ENCODE measurements around the gene KCNMA1. TPM values are rescaled to one million over a fixed set of nuclear protein-coding genes. Genes with fewer than 3 reads are reported as not detected.

KCNMA1 gene
- total RNA-seq, 1 donor from 2014 or later = 30.1 TPM

- H3K4me1 Mint-ChIP-seq (ENCODE audit: unreplicated experiment) = peaks cover 29% of the 10 kb centered on the region
- TF ChIP-seq, protein P1, sequence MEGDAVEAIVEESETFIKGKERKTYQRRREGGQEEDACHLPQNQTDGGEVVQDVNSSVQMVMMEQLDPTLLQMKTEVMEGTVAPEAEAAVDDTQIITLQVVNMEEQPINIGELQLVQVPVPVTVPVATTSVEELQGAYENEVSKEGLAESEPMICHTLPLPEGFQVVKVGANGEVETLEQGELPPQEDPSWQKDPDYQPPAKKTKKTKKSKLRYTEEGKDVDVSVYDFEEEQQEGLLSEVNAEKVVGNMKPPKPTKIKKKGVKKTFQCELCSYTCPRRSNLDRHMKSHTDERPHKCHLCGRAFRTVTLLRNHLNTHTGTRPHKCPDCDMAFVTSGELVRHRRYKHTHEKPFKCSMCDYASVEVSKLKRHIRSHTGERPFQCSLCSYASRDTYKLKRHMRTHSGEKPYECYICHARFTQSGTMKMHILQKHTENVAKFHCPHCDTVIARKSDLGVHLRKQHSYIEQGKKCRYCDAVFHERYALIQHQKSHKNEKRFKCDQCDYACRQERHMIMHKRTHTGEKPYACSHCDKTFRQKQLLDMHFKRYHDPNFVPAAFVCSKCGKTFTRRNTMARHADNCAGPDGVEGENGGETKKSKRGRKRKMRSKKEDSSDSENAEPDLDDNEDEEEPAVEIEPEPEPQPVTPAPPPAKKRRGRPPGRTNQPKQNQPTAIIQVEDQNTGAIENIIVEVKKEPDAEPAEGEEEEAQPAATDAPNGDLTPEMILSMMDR (conservative IDR thresholded peaks at IDR 0.05) = no peak
These were observed 158.6 kb downstream of the KCNMA1 start for GRCh38 chr10:77478962-77479359.

DNA sequence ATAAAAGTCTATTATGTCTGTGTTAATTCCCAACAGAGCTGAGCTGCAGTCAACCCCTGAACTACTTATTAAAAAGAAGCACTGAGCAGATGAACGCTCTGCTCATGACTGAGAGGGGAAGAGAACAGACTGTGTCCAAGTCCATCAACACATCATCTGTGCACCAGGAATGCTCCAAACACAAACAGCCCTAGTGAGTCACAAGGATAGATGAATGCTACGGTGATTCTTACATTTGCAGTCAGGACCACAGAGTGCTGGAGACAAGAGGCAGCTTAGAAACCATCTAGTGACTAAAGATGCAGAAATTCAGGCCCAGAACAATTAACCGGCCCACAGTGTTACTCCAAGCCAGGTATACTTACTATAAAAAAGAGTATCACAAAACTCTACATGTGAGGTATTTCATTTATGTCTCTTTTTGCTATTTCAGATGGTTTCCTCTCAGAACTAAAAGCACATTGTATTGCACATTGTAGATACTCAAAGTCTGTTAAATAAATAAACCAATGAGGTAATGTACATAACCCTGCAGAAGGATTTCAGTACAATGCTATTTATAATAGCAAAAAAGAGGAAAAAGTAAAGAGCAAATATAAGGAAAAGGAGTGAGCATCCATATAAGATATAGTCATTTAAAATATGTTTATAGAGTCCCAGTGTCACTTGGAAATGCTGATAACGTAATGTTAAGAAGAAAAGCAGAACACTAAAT lies 159.2 kb downstream of the KCNMA1 start:
- H3K4me3 Mint-ChIP-seq = no peak overlapping the region
- peaks cover 3% of the 10 kb centered on the region for H3K27me3 Mint-ChIP-seq
- H3K27ac Mint-ChIP-seq = no peak overlapping the region
- H3K4me1 Mint-ChIP-seq (ENCODE audit: unreplicated experiment) = peaks cover 29% of the 10 kb centered on the region
- no peaks in the 10 kb centered on the region for H3K9me3 Mint-ChIP-seq
- no peak for DNase-seq (ENCODE audit: extremely low spot score, unreplicated experiment)
- no peaks in the 10 kb centered on the region for H3K36me3 Mint-ChIP-seq
- TF ChIP-seq, protein P1 (conservative IDR thresholded peaks at IDR 0.05) = no peak

More at GRCh38 chr10:77478962-77479359, 158.6 kb downstream of the KCNMA1 start:
- Mint-ChIP-seq H3K27me3 (peaks cover 3% of the 10 kb centered on the region), H3K4me3 (no peak overlapping the region), H3K27ac (no peak overlapping the region), H3K36me3 (no peaks in the 10 kb centered on the region), H3K9me3 (no peaks in the 10 kb centered on the region)
- no peak for DNase-seq (ENCODE audit: extremely low spot score, unreplicated experiment)

GRCh38 chr10:77475522-77475921 lies 162.1 kb downstream of the KCNMA1 start:
- Mint-ChIP-seq H3K9me3 (no peaks in the 10 kb centered on the region), H3K27ac (no peak overlapping the region), H3K4me3 (no peak overlapping the region), H3K36me3 (no peaks in the 10 kb centered on the region), H3K27me3 (peaks cover 3% of the 10 kb centered on the region), H3K4me1 (ENCODE audit: unreplicated experiment) (peaks cover 24% of the 10 kb centered on the region)
- TF ChIP-seq, protein P1 (conservative IDR thresholded peaks at IDR 0.05) = no peak
- no peak for DNase-seq (ENCODE audit: extremely low spot score, unreplicated experiment)

GRCh38 chr10:77474939-77475338 lies 162.7 kb downstream of the KCNMA1 start:
- Mint-ChIP-seq H3K27ac (no peak overlapping the region), H3K4me1 (ENCODE audit: unreplicated experiment) (peaks cover 19% of the 10 kb centered on the region), H3K27me3 (peaks cover 3% of the 10 kb centered on the region), H3K9me3 (no peaks in the 10 kb centered on the region), H3K36me3 (no peaks in the 10 kb centered on the region), H3K4me3 (no peak overlapping the region)
- TF ChIP-seq, protein P1 (conservative IDR thresholded peaks at IDR 0.05) = no peak
- no peak for DNase-seq (ENCODE audit: extremely low spot score, unreplicated experiment)

DNA sequence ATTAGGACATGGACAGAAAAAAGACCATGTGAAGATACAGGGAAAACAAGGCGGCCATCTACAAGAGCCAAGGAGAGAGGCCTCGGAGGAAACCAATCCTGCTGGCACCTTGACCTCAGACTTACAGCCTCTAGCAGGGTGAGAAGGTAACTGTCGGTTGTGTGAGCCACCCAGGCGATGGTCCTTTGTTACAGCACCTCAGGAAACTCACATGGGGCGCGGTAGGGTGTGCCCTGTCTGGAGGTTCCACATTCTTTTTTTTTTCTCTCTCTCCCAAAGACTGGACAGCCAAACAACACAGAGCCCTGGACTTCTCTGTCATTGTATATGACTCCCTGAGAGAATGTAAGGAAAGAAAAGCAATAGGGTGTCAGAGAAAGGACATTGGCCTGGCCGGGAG lies 163.2 kb downstream of the KCNMA1 start:
- Mint-ChIP-seq H3K4me1 (ENCODE audit: unreplicated experiment) (peaks cover 15% of the 10 kb centered on the region), H3K27me3 (no peaks in the 10 kb centered on the region)
- TF ChIP-seq, protein P1 (conservative IDR thresholded peaks at IDR 0.05) = no peak

More for the DNA sequence above, 163.2 kb downstream of the KCNMA1 start:
- no peaks in the 10 kb centered on the region for H3K36me3 Mint-ChIP-seq
- DNase-seq (ENCODE audit: extremely low spot score, unreplicated experiment) = no peak
- H3K9me3 Mint-ChIP-seq = no peaks in the 10 kb centered on the region
- H3K4me3 Mint-ChIP-seq = no peak overlapping the region
- no peak overlapping the region for H3K27ac Mint-ChIP-seq
